GM23248 (cell line): Measurements from ENCODE around the gene PANK2.

Source experiments
- EZH2 ChIP-seq: fragments of 200-600 bp; sonication (generic); IDR thresholded peaks from 2 replicates; pipeline ENCODE4 v1.6.1; 2018; ENCODE audit warnings: antibody characterized with exemption, mild to moderate bottlenecking; ENCODE audit not compliant: insufficient read depth, poor library complexity, severe bottlenecking
- EZH2phosphoT487 ChIP-seq: fragments of 200-600 bp; sonication (generic); IDR thresholded peaks from 2 replicates; pipeline ENCODE4 v1.6.1; 2018; ENCODE audit warnings: antibody characterized with exemption, moderate library complexity, mild to moderate bottlenecking, low read depth; ENCODE audit not compliant: insufficient read depth

- TF ChIP-seq EZH2 (no peak), EZH2phosphoT487 (no peak)
Observed at GRCh38 chr20:3919352-3919751, 30.2 kb downstream of the PANK2 start.
